GM12878 (cell line): Measurements from ENCODE around the gene SNRPN. TPM values are rescaled to one million over a fixed set of nuclear protein-coding genes. Genes with fewer than 3 reads are reported as not detected.
A peak's percentile ranks its signal among the peaks of the same experiment; 100 is the strongest.

Experiments used
- ATAC-seq: fragments of 200-7000 bp; cut with Tn5 transposase; 3 replicates; pipeline ENCODE4 v1.9.1; 2020; ENCODE audit warnings: mild to moderate bottlenecking, moderate library complexity
- BruUV-seq: library from RNA; stranded (reverse); fragments of 400-500 nt; replicated peaks from 2 replicates; lab custom pipeline; 2021; lab: Mats Ljungman, UMichigan
- CTCF ChIA-PET: fragments of 300-600 bp; sonication (Branson Sonifier 250); formaldehyde crosslinking; extraction: SDS; loops from one replicate; lab custom pipeline; 2021; ENCODE audit warnings: inconsistent platforms; lab: Yijun Ruan, JAX
- POLR2A ChIA-PET: fragments of 350-600 bp; formaldehyde crosslinking; extraction: SDS; loops from one replicate; lab custom pipeline; 2021; ENCODE audit warnings: inconsistent platforms; lab: Charles Lee
- RAD21 ChIA-PET: fragments of 300-600 bp; sonication (Branson Sonifier 250); formaldehyde crosslinking; loops from one replicate; lab custom pipeline; 2023; ENCODE audit warnings: antibody characterized with exemption; ENCODE audit not compliant: unreplicated experiment; lab: Charles Lee
- SMC1A ChIA-PET: fragments of 300-600 bp; sonication (Branson Sonifier 250); formaldehyde crosslinking; loops from one replicate; lab custom pipeline; 2023; ENCODE audit not compliant: unreplicated experiment, uncharacterized antibody; lab: Charles Lee
- DNase-seq: peaks from one replicate; pipeline ENCODE4 v3.0.0-alpha.2; 2011; ENCODE audit warnings: low read depth, low spot score
- FAIRE-seq: peaks from 3 replicates; lab custom pipeline; 2011; peaks lifted over from hg19 to GRCh38; lab: Jason Lieb, UNC
- H2AFZ ChIP-seq: 2 replicates; pipeline ENCODE4 v1.6.0; 2011; ENCODE audit warnings: low read depth, low read length, control low read depth; ENCODE audit not compliant: control insufficient read depth
- H3K27ac ChIP-seq: 2 replicates; pipeline ENCODE4 v1.5.1; 2011; ENCODE audit warnings: control low read depth; ENCODE audit not compliant: control insufficient read depth, insufficient read depth
- H3K27me3 ChIP-seq, 2 experiments: replicated peaks in 1 of 2; 2 replicates each; pipeline versions ENCODE4 v1.6.0 to v1.6.1; 2011; ENCODE audit warnings: low read length in 1 of 2; ENCODE audit not compliant: control insufficient read depth in 2 of 2, insufficient read depth in 2 of 2
- H3K36me3 ChIP-seq, 2 experiments: 2 replicates each; pipeline ENCODE4 v1.5.1; 2011; ENCODE audit warnings: low read length in 1 of 2; ENCODE audit not compliant: control insufficient read depth in 2 of 2, insufficient read depth in 2 of 2
- H3K4me1 ChIP-seq: 2 replicates; pipeline ENCODE4 v1.6.1; 2011; ENCODE audit warnings: mild to moderate bottlenecking, low read length, moderate library complexity, mixed read lengths; ENCODE audit not compliant: control insufficient read depth, insufficient read depth
- H3K4me2 ChIP-seq: 2 replicates; pipeline ENCODE4 v1.6.0; 2011; ENCODE audit warnings: control low read depth; ENCODE audit not compliant: control insufficient read depth, insufficient read depth
- H3K4me3 ChIP-seq: fragments of 200-600 bp; sonication (generic); 2 replicates; pipeline ENCODE4 v1.5.1; 2016
- H3K79me2 ChIP-seq: 2 replicates; pipeline ENCODE4 v1.6.0; 2011; ENCODE audit warnings: low read length; ENCODE audit not compliant: control insufficient read depth, insufficient read depth
- H3K9ac ChIP-seq: 2 replicates; pipeline ENCODE4 v1.8.0; 2011; ENCODE audit warnings: low read length, control low read depth, mixed read lengths; ENCODE audit not compliant: control insufficient read depth, insufficient read depth
- H3K9me3 ChIP-seq: replicated peaks from 3 replicates; pipeline ENCODE4 v1.5.1; 2011; ENCODE audit warnings: mild to moderate bottlenecking, low read length; ENCODE audit not compliant: control insufficient read depth, insufficient read depth
- H4K20me1 ChIP-seq: 2 replicates; pipeline ENCODE4 v1.6.0; 2011; ENCODE audit not compliant: control insufficient read depth, insufficient read depth
- CBX5 ChIP-seq: sonication (generic); IDR thresholded peaks from 2 replicates; pipeline ENCODE4 v1.6.1; 2016; ENCODE audit warnings: low read depth, moderate library complexity, mild to moderate bottlenecking, inconsistent platforms
- CHD2 ChIP-seq: IDR thresholded peaks from 2 replicates; pipeline ENCODE4 v1.6.1; 2011; ENCODE audit warnings: low read depth, low read length, improper control_type of control experiment, borderline replicate concordance
- CREB1 ChIP-seq: IDR thresholded peaks from 2 replicates; pipeline ENCODE4 v1.6.1; 2012; ENCODE audit warnings: low read depth, mild to moderate bottlenecking, inconsistent platforms
- EED ChIP-seq: sonication (generic); IDR thresholded peaks from 2 replicates; pipeline ENCODE4 v1.6.1; 2016; ENCODE audit warnings: antibody characterized with exemption, low read depth
- FOXM1 ChIP-seq: IDR thresholded peaks from 2 replicates; pipeline ENCODE4 v1.6.1; 2012; ENCODE audit warnings: low read depth, mild to moderate bottlenecking, inconsistent platforms, low read length, moderate library complexity
- IKZF1 ChIP-seq: fragments of 450-650 bp; conservative IDR thresholded peaks from 2 replicates; pipeline ENCODE4 v1.6.1; 2017; ENCODE audit warnings: antibody characterized with exemption, mild to moderate bottlenecking
- IRF5 ChIP-seq: fragments of 450-650 bp; IDR thresholded peaks from 2 replicates; pipeline ENCODE4 v1.6.1; 2017; ENCODE audit warnings: borderline replicate concordance
- LARP7 ChIP-seq: fragments of 450-650 bp; IDR thresholded peaks from 2 replicates; pipeline ENCODE4 v1.6.1; 2017; ENCODE audit warnings: mild to moderate bottlenecking
- MLLT1 ChIP-seq: fragments of 450-650 bp; IDR thresholded peaks from 2 replicates; pipeline ENCODE4 v1.6.1; 2016; ENCODE audit warnings: mild to moderate bottlenecking
- POLR2A ChIP-seq: IDR thresholded peaks from 2 replicates; pipeline ENCODE4 v1.6.1; 2011; ENCODE audit warnings: low read depth, mild to moderate bottlenecking, low read length
- POLR2AphosphoS5 ChIP-seq: IDR thresholded peaks from 2 replicates; pipeline ENCODE4 v1.6.1; 2011; ENCODE audit warnings: mild to moderate bottlenecking, low read length, inconsistent platforms
- RUNX3 ChIP-seq: IDR thresholded peaks from 2 replicates; pipeline ENCODE4 v1.6.1; 2012; ENCODE audit warnings: low read length, inconsistent platforms
- SREBF2 ChIP-seq: IDR thresholded peaks from 2 replicates; pipeline ENCODE4 v1.6.1; 2012; ENCODE audit warnings: mild to moderate bottlenecking, low read length
- TAF1 ChIP-seq: IDR thresholded peaks from 2 replicates; pipeline ENCODE4 v1.6.1; 2011; ENCODE audit warnings: mild to moderate bottlenecking, low read depth, low read length, borderline replicate concordance
- TCF3 ChIP-seq: IDR thresholded peaks from 2 replicates; pipeline ENCODE4 v1.6.1; 2012; ENCODE audit warnings: low read depth, mild to moderate bottlenecking, low read length, borderline replicate concordance; ENCODE audit not compliant: insufficient read depth
- ZNF384 ChIP-seq: IDR thresholded peaks from 2 replicates; pipeline ENCODE4 v1.6.1; 2012; ENCODE audit warnings: low read depth, mild to moderate bottlenecking, low read length, improper control_type of control experiment, borderline replicate concordance
- WGBS: methylation state at CpG from one replicate; pipeline ENCODE4 v1.1.6; 2016; ENCODE audit warnings: low lambda C conversion rate; ENCODE audit not compliant: insufficient replicate concordance, insufficient coverage; ENCODE audit errors: missing lambda C conversion rate; 5-methylcytosine and 5-hydroxymethylcytosine counted together
- in situ Hi-C: fragments of 300-500 bp; cut with MboI; formaldehyde crosslinking; loops from 9 replicates; pipeline ENCODE4 v1.14.3; 2018; ENCODE audit warnings: mixed read lengths
- intact Hi-C: fragments of 100-400 bp; cut with micrococcal nuclease; formaldehyde crosslinking; loops from one replicate; pipeline ENCODE4 v1.14.2; 2022; ENCODE audit not compliant: unreplicated experiment
- polyA plus RNA-seq, 11 experiments: library from polyadenylated mRNA; depleted of rRNA in 4 of 11; unstranded in 6 of 11; stranded (reverse) in 5 of 11; fragments of >200 nt; fragmentation: Nextera tagmentation in 4 of 11; fragmentation: Illumina TruSeq in 1 of 11; extraction: Ambion mirVana in 4 of 11; extraction: Trizol in 1 of 11; gene quantifications; 1 replicate in 1 of 11; 2 replicates in 10 of 11; pipeline versions ENCODE4 v1.2.1 to v1.2.3, GENCODE V29; 2011 to 2016; ENCODE audit warnings: inconsistent platforms in 2 of 11, missing spikeins in 2 of 11, low read depth in 1 of 11
- total RNA-seq, 4 experiments: library from RNA; depleted of rRNA in 3 of 4; stranded (reverse); fragments of >200 nt in 3 of 4; fragmentation: Illumina TruSeq in 1 of 4; extraction: Trizol in 1 of 4; gene quantifications; 2 replicates each; pipeline versions ENCODE4 v1.2.1 to v1.2.3, GENCODE V29; 2013 to 2021
- TF ChIP-seq, protein P1 (sequence below): fragments of 450-650 bp; IDR thresholded peaks from 2 replicates; pipeline ENCODE4 v1.6.1; 2017; ENCODE audit warnings: mild to moderate bottlenecking, moderate library complexity

SNRPN gene
- total and polyA plus RNA-seq, 10 of the 15 experiments (the other 5 are each of a cell fraction or from before 2014, with no cell fraction given), result 9.1 to 103 (median 45.5) TPM

GRCh38 chr15:24956111-24956838, 1.5 kb downstream of the SNRPN start:
- H2AFZ ChIP-seq, result peak overlapping the region; percentile 75
- peak; percentile 84 for ATAC-seq
- no peaks in the 10 kb centered on the region for H4K20me1 ChIP-seq
- peak overlapping the region; percentile 72 for H3K27ac ChIP-seq
- no peaks in the 10 kb centered on the region for H3K27me3 ChIP-seq
- FAIRE-seq, result peak; percentile 73
- H3K36me3 ChIP-seq, result no peaks in the 10 kb centered on the region
- peak overlapping the region; percentile 66 for H3K9ac ChIP-seq
- in situ Hi-C loops, result no loop called here
- H3K4me2 ChIP-seq, result peak overlapping the region; percentile 70; the same call in 1 of the 2 replicates
- ChIA-PET SMC1A (no interaction called here), CTCF (no interaction called here), RAD21 (no interaction called here), POLR2A (interaction anchor here (1.0 kb wide), 1 partner anchor 461 kb away, joined by 5 read pairs; no protein-coding TSS in a partner anchor)
- DNase-seq, result peak; percentile 57
- WGBS, result 35% methylated on average over 28 of the region's 28 CpGs
- intact Hi-C loops, result loop anchor here (2.0 kb wide), 1 partner anchor 483 kb away; the partner anchor contains the start of gene UBE3A
- H3K4me1 ChIP-seq, result no peaks in the 10 kb centered on the region
- BruUV-seq, result no TSS peak
- H3K4me3 ChIP-seq, result peak overlapping the region; percentile 76
- peaks cover 2% of the 10 kb centered on the region; the same call in 2 of the 3 replicates for H3K9me3 ChIP-seq
- peaks cover 22% of the 10 kb centered on the region for H3K79me2 ChIP-seq
- TF ChIP-seq MLLT1 (no peak), POLR2AphosphoS5 (peak; percentile 57), SREBF2 (no peak), CHD2 (peak; percentile 35; the same call in 1 of the 2 replicates), POLR2A (peak; percentile 78), FOXM1 (no peak), IRF5 (no peak), EED (0 out of 2 replicates have a peak, but pooled peaks have one; percentile 15), ZNF384 (no peak), LARP7 (0 out of 2 replicates have a peak, but pooled peaks have one; percentile 39), TCF3 (peak; percentile 56; the same call in 1 of the 2 replicates), TAF1 (peak; percentile 43; the same call in 1 of the 2 replicates), CBX5 (no peak), CREB1 (0 out of 2 replicates have a peak, but pooled peaks have one; percentile 9), IKZF1 (0 out of 2 replicates have a peak, but pooled peaks have one; percentile 41), RUNX3 (0 out of 2 replicates have a peak, but pooled peaks have one; percentile 10)
- TF ChIP-seq, protein P1, sequence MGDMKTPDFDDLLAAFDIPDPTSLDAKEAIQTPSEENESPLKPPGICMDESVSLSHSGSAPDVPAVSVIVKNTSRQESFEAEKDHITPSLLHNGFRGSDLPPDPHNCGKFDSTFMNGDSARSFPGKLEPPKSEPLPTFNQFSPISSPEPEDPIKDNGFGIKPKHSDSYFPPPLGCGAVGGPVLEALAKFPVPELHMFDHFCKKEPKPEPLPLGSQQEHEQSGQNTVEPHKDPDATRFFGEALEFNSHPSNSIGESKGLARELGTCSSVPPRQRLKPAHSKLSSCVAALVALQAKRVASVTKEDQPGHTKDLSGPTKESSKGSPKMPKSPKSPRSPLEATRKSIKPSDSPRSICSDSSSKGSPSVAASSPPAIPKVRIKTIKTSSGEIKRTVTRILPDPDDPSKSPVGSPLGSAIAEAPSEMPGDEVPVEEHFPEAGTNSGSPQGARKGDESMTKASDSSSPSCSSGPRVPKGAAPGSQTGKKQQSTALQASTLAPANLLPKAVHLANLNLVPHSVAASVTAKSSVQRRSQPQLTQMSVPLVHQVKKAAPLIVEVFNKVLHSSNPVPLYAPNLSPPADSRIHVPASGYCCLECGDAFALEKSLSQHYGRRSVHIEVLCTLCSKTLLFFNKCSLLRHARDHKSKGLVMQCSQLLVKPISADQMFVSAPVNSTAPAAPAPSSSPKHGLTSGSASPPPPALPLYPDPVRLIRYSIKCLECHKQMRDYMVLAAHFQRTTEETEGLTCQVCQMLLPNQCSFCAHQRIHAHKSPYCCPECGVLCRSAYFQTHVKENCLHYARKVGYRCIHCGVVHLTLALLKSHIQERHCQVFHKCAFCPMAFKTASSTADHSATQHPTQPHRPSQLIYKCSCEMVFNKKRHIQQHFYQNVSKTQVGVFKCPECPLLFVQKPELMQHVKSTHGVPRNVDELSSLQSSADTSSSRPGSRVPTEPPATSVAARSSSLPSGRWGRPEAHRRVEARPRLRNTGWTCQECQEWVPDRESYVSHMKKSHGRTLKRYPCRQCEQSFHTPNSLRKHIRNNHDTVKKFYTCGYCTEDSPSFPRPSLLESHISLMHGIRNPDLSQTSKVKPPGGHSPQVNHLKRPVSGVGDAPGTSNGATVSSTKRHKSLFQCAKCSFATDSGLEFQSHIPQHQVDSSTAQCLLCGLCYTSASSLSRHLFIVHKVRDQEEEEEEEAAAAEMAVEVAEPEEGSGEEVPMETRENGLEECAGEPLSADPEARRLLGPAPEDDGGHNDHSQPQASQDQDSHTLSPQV, result no peak
